COLO668 (cell line): ENCODE results near the gene DNAH8.
"Not testable (repeated sequence)": the region's sequence is repeated elsewhere in the genome, so short reads cannot be mapped to it uniquely, and the experiment has no call there.

Source experiments
- DNase-seq: peaks from one replicate; lab custom pipeline; 2025; ENCODE audit not compliant: unreplicated experiment; lab: John Stamatoyannopoulos, UW

DNAH8 gene

GRCh38 chr6:38715016-38715689, at the start of gene DNAH8:
Gene DNAH8, plus strand, starts transcription at chr6:38715311. Its CDS starts 7,499 bp downstream, at chr6:38722810.
- DNase-seq = no peak

GRCh38 chr6:38671885-38672467, 43.1 kb upstream of the DNAH8 start:
- peak; percentile 4 for DNase-seq

GRCh38 chr6:38673397-38674165, 41.5 kb upstream of the DNAH8 start:
- no peak for DNase-seq

- DNase-seq = no peak
Measured at GRCh38 chr6:38676236-38676973, 38.7 kb upstream of the DNAH8 start.

GRCh38 chr6:38676974-38677544, 38.1 kb upstream of the DNAH8 start:
- DNase-seq = no peak

GRCh38 chr6:38678178-38678760, 36.8 kb upstream of the DNAH8 start:
- no peak for DNase-seq

- no peak for DNase-seq
Measured at GRCh38 chr6:38679668-38680067, 35.4 kb upstream of the DNAH8 start.

GRCh38 chr6:38681850-38682249, 33.3 kb upstream of the DNAH8 start:
- no peak for DNase-seq

- no peak for DNase-seq
Measured at GRCh38 chr6:38684237-38684636, 30.9 kb upstream of the DNAH8 start.

- DNase-seq = no peak
Measured at GRCh38 chr6:38684904-38685303, 30.2 kb upstream of the DNAH8 start.

- no peak for DNase-seq
Measured at GRCh38 chr6:38686270-38687042, 28.7 kb upstream of the DNAH8 start.

- no peak for DNase-seq
Measured at GRCh38 chr6:38687043-38687353, 28.1 kb upstream of the DNAH8 start.

- no peak for DNase-seq
Measured at GRCh38 chr6:38687549-38687948, 27.6 kb upstream of the DNAH8 start.

GRCh38 chr6:38688579-38689087, 26.5 kb upstream of the DNAH8 start:
- no peak for DNase-seq

GRCh38 chr6:38695227-38695900, 19.7 kb upstream of the DNAH8 start:
- no peak for DNase-seq

- no peak for DNase-seq
Measured at GRCh38 chr6:38695933-38696332, 19.2 kb upstream of the DNAH8 start.

GRCh38 chr6:38696345-38696744, 18.8 kb upstream of the DNAH8 start:
- DNase-seq = no peak

- DNase-seq = no peak
Measured at GRCh38 chr6:38697846-38698245, 17.3 kb upstream of the DNAH8 start.

- not testable (repeated sequence) for DNase-seq
Measured at GRCh38 chr6:38699702-38700101, 15.4 kb upstream of the DNAH8 start.
